K562 (cell line): ENCODE measurements around the gene FOS. TPM values are rescaled to one million over a fixed set of nuclear protein-coding genes. Genes with fewer than 3 reads are reported as not detected.

Experiments used
- ATAC-seq: fragments of 200-7000 bp; cut with Tn5 transposase; 3 replicates; pipeline ENCODE4 v1.9.1; 2020; ENCODE audit warnings: moderate library complexity
- BruUV-seq: library from RNA; stranded (reverse); fragments of 400-500 nt; replicated peaks from 2 replicates; lab custom pipeline; 2021; lab: Mats Ljungman, UMichigan
- CTCF ChIA-PET: fragments of 300-600 bp; formaldehyde crosslinking; extraction: SDS; loops from one replicate; lab custom pipeline; 2021; ENCODE audit warnings: low intra/inter-chr PET ratio; lab: Yijun Ruan, JAX
- POLR2A ChIA-PET: fragments of 300-600, 350-650 bp; sonication (Branson Sonifier 250); formaldehyde crosslinking; extraction: SDS; loops from one replicate; lab custom pipeline; 2021; ENCODE audit warnings: antibody characterized with exemption, inconsistent platforms; lab: Yijun Ruan, JAX
- DNase-seq, 4 experiments: peaks; one replicate each; pipeline versions ENCODE4 v3.0.0 to v3.0.0-alpha.2; 2011 to 2018; ENCODE audit warnings: low spot score in 3 of 4, mixed read lengths in 3 of 4; ENCODE audit errors: extremely low read depth in 1 of 4
- FAIRE-seq: peaks from 2 replicates; lab custom pipeline; 2011; peaks lifted over from hg19 to GRCh38; lab: Jason Lieb, UNC
- H2AFZ ChIP-seq: 2 replicates; pipeline ENCODE4 v1.6.0; 2011; ENCODE audit warnings: low read depth, low read length, control low read depth, inconsistent platforms
- H3K27ac ChIP-seq: fragments of 200-600 bp; 3 replicates; pipeline ENCODE4 v1.8.0; 2011; ENCODE audit warnings: low read depth, mild to moderate bottlenecking, control low read depth, inconsistent platforms, low read length, moderate library complexity, mixed read lengths; ENCODE audit errors: extremely low read depth
- H3K27me3 ChIP-seq, 2 experiments: fragments of 300-600 bp in 1 of 2; 2 replicates in 1 of 2; 3 replicates in 1 of 2; pipeline versions ENCODE4 v1.6.0 to v1.8.0; 2011; ENCODE audit warnings: inconsistent platforms in 2 of 2, low read length in 2 of 2, mild to moderate bottlenecking in 1 of 2, mixed read lengths in 1 of 2, moderate library complexity in 1 of 2; ENCODE audit not compliant: control insufficient read depth in 2 of 2, insufficient read depth in 2 of 2
- H3K36me3 ChIP-seq: fragments of 300-600 bp; 3 replicates; pipeline ENCODE4 v1.8.0; 2011; ENCODE audit warnings: mild to moderate bottlenecking, low read length, inconsistent platforms; ENCODE audit not compliant: control insufficient read depth, insufficient read depth
- H3K4me1 ChIP-seq, 2 experiments: fragments of 200-600 bp in 1 of 2; replicated peaks in 1 of 2; 2 replicates in 1 of 2; 3 replicates in 1 of 2; pipeline versions ENCODE4 v1.5.1 to v1.8.0; 2011; ENCODE audit warnings: inconsistent platforms in 2 of 2, low read length in 2 of 2, mild to moderate bottlenecking in 1 of 2, mixed read lengths in 1 of 2, moderate library complexity in 1 of 2; ENCODE audit not compliant: control insufficient read depth in 2 of 2, insufficient read depth in 2 of 2
- H3K4me2 ChIP-seq: 2 replicates; pipeline ENCODE4 v1.6.1; 2011; ENCODE audit warnings: low read length, control low read depth, inconsistent platforms, mixed read lengths; ENCODE audit not compliant: insufficient read depth
- H3K4me3 ChIP-seq: fragments of 200-600 bp; sonication (generic), shearing (Covaris generic); 2 replicates; pipeline ENCODE4 v1.5.1; 2016; ENCODE audit warnings: control low read depth, inconsistent platforms
- H3K79me2 ChIP-seq: fragments of 200-600 bp; 3 replicates; pipeline ENCODE4 v1.8.0; 2011; ENCODE audit warnings: low read length, inconsistent platforms; ENCODE audit not compliant: control insufficient read depth, insufficient read depth
- H3K9ac ChIP-seq, 2 experiments: 2 replicates each; pipeline versions ENCODE4 v1.6.0 to v1.6.1; 2011; ENCODE audit warnings: low read depth in 2 of 2, low read length in 2 of 2, control low read depth in 1 of 2, inconsistent platforms in 1 of 2, mild to moderate bottlenecking in 1 of 2, mixed read lengths in 1 of 2; ENCODE audit not compliant: insufficient read depth in 1 of 2
- H3K9me1 ChIP-seq: one replicate; pipeline ENCODE4 v1.6.0; 2011; ENCODE audit warnings: inconsistent platforms, mild to moderate bottlenecking, low read length, moderate library complexity; ENCODE audit not compliant: control insufficient read depth, insufficient read depth
- H3K9me3 ChIP-seq: replicated peaks from 2 replicates; pipeline ENCODE4 v1.5.1; 2011; ENCODE audit warnings: low read depth, low read length, inconsistent platforms; ENCODE audit not compliant: control insufficient read depth, insufficient read depth
- H4K20me1 ChIP-seq: replicated peaks from 2 replicates; pipeline ENCODE4 v1.6.1; 2011; ENCODE audit warnings: low read length, inconsistent platforms, mixed read lengths; ENCODE audit not compliant: control insufficient read depth, insufficient read depth
- ATF3 ChIP-seq, 2 experiments: fragments of 450-650 bp in 1 of 2; sonication (generic) in 1 of 2; formaldehyde crosslinking in 1 of 2; IDR thresholded peaks in 1 of 2; conservative IDR thresholded peaks in 1 of 2; 2 replicates each; pipeline versions ENCODE4 v1.6.1 to v1.8.1; 2016 to 2023; ENCODE audit warnings: mild to moderate bottlenecking in 2 of 2, moderate library complexity in 2 of 2, inconsistent platforms in 1 of 2, missing genetic modification reagents in 1 of 2
- ERF ChIP-seq: fragments of 450-650 bp; formaldehyde crosslinking; IDR thresholded peaks from 2 replicates; pipeline ENCODE4 v1.4.0; 2020; ENCODE audit warnings: mild to moderate bottlenecking, mixed read lengths
- MECOM ChIP-seq: fragments of 250-450 bp; sonication (Bioruptor Pico); IDR thresholded peaks from 2 replicates; pipeline ENCODE4 v1.8.0; 2022; ENCODE audit warnings: inconsistent platforms
- POLR2AphosphoS5 ChIP-seq: IDR thresholded peaks from 2 replicates; pipeline ENCODE4 v1.6.1; 2011; ENCODE audit warnings: mild to moderate bottlenecking, low read depth, low read length, moderate library complexity; ENCODE audit not compliant: control insufficient read depth, insufficient read depth
- RFX7 ChIP-seq: fragments of 250-450 bp; sonication (Bioruptor Pico); IDR thresholded peaks from 2 replicates; pipeline ENCODE4 v1.5.1; 2021; ENCODE audit warnings: mild to moderate bottlenecking
- STAT5B ChIP-seq: fragments of 250-450 bp; sonication (Bioruptor Pico); IDR thresholded peaks from 2 replicates; pipeline ENCODE4 v1.8.0; 2021; ENCODE audit warnings: mild to moderate bottlenecking, inconsistent platforms
- TSC22D4 ChIP-seq: fragments of 450-650 bp; IDR thresholded peaks from 2 replicates; pipeline ENCODE4 v1.6.1; 2016; ENCODE audit warnings: missing genetic modification characterization, missing biosample characterization, control low read depth
- ZBTB33 ChIP-seq: sonication (generic); formaldehyde crosslinking; IDR thresholded peaks from 2 replicates; pipeline ENCODE4 v1.8.1; 2023; ENCODE audit warnings: mild to moderate bottlenecking, missing genetic modification reagents
- WGBS: fragments of 100-300 bp; shearing (Covaris generic); methylation state at CpG from one replicate; pipeline ENCODE4 v1.1.6; 2016; ENCODE audit warnings: low coverage, mixed read lengths; ENCODE audit not compliant: insufficient coverage; ENCODE audit errors: missing lambda C conversion rate; 5-methylcytosine and 5-hydroxymethylcytosine counted together
- in situ Hi-C: fragments of 300-500 bp; cut with MboI; formaldehyde crosslinking; loops from 4 replicates; pipeline ENCODE4 v1.15.0; 2018; ENCODE audit warnings: inconsistent platforms, mixed read lengths
- intact Hi-C: fragments of 100-400 bp; cut with micrococcal nuclease; formaldehyde crosslinking; loops from 2 replicates; pipeline ENCODE4 v1.14.2; 2022
- polyA plus RNA-seq, 8 experiments: library from polyadenylated mRNA; depleted of rRNA in 4 of 8; stranded (reverse) in 5 of 8; unstranded in 3 of 8; fragments of >200 nt; fragmentation: Nextera tagmentation in 2 of 8; fragmentation: Illumina TruSeq in 1 of 8; extraction: Ambion mirVana in 2 of 8; extraction: Trizol in 1 of 8; gene quantifications; 2 replicates each; pipeline versions ENCODE4 v1.2.1 to v1.2.3, GENCODE V29; 2011 to 2014; ENCODE audit warnings: inconsistent platforms in 1 of 8, missing spikeins in 1 of 8
- total RNA-seq, 7 experiments: library from RNA; depleted of rRNA in 6 of 7; stranded (reverse); fragments of >200 nt in 6 of 7; fragmentation: Illumina TruSeq in 2 of 7; extraction: Trizol in 2 of 7; gene quantifications; 2 replicates each; pipeline versions ENCODE4 v1.2.1 to v1.2.3, GENCODE V29; 2011 to 2021; ENCODE audit warnings: low replicate concordance in 1 of 7

FOS gene
- total and polyA plus RNA-seq, 9 of the 15 experiments (the other 6 are each of a cell fraction or from before 2014, with no cell fraction given) = 0.54 to 13.8 (median 8.9) TPM

- peak overlapping the region; percentile 71; the same call in 1 of the 2 replicates for H3K4me3 ChIP-seq
- no peak overlapping the region for H3K27ac ChIP-seq
- no peaks in the 10 kb centered on the region for H3K27me3 ChIP-seq
- no peaks in the 10 kb centered on the region for H3K9me3 ChIP-seq
- peak overlapping the region in 1 of 2 experiments; percentile 90; a peak in 1 of 4 replicates for H3K9ac ChIP-seq
- in situ Hi-C loops = no loop called here
- ChIA-PET POLR2A (interaction anchor here (0.5 to 3.5 kb wide), 7 partner anchors 10 to 117 kb away, joined by 3 to 24 read pairs (median 4); no protein-coding TSS in a partner anchor), CTCF (no interaction called here)
- BruUV-seq = no TSS peak
- no peak overlapping the region for H3K4me2 ChIP-seq
- no peak overlapping the region for H2AFZ ChIP-seq
- DNase-seq (no peak), ATAC-seq (no peak), FAIRE-seq (no peak)
- H3K79me2 ChIP-seq = peaks cover 5% of the 10 kb centered on the region; the same call in 1 of the 3 replicates
- intact Hi-C loops = no loop called here
- H3K36me3 ChIP-seq = peaks cover 18% of the 10 kb centered on the region; the same call in 2 of the 3 replicates
- peaks cover 10% of the 10 kb centered on the region; the same call in 1 of the 2 replicates for H4K20me1 ChIP-seq
- no peaks in the 10 kb centered on the region for H3K9me1 ChIP-seq
- 74% methylated on average over 6 of the region's 7 CpGs for WGBS
- TF ChIP-seq ERF = no peak
- no peak for TF ChIP-seq MECOM (CRISPR knock-in tag)
- TF ChIP-seq TSC22D4 (tag) = no peak
- no peak for TF ChIP-seq RFX7 (CRISPR knock-in tag)
- peak; percentile 81 for TF ChIP-seq ZBTB33
- TF ChIP-seq ATF3 (IDR thresholded peaks at IDR 0.05) = no peak
- peak; percentile 67; the same call in 1 of the 2 replicates for TF ChIP-seq ATF3 (CRISPR knock-in tag; conservative IDR thresholded peaks at IDR 0.05)
- TF ChIP-seq POLR2AphosphoS5 = peak; percentile 43; the same call in 1 of the 2 replicates
- TF ChIP-seq STAT5B = no peak
- H3K4me1 ChIP-seq = peaks cover 29 to 39% of the 10 kb centered on the region in 2 experiments
These were observed 1.7 kb downstream of the FOS start for GRCh38 chr14:75280291-75280830.
